ENCODE data around the gene ALOX5AP. TPM values are rescaled to one million over a fixed set of nuclear protein-coding genes. Genes with fewer than 3 reads are reported as not detected.

ALOX5AP gene
- total RNA-seq, 1 donor from 2014 or later, result not detected

DNA sequence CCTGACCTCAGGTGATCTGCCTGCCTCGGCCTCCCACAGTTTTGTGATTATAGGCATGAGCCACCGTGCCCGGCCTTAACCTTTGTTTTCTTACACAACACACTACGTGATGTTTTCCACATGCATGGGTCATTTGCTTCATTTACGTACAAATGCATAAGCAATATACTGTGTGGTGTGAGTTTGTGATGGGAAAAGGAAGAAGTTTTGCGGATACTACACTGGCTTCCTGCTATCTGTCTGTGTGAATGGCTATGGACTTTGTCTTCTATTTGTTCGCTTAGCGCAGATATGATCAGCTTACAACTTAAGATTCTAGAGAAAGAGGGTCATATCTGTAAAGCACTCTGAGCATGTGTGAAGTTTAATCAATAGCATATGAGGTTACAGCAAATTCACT is 5.5 kb upstream of the ALOX5AP start:
- TF ChIP-seq, protein P1, sequence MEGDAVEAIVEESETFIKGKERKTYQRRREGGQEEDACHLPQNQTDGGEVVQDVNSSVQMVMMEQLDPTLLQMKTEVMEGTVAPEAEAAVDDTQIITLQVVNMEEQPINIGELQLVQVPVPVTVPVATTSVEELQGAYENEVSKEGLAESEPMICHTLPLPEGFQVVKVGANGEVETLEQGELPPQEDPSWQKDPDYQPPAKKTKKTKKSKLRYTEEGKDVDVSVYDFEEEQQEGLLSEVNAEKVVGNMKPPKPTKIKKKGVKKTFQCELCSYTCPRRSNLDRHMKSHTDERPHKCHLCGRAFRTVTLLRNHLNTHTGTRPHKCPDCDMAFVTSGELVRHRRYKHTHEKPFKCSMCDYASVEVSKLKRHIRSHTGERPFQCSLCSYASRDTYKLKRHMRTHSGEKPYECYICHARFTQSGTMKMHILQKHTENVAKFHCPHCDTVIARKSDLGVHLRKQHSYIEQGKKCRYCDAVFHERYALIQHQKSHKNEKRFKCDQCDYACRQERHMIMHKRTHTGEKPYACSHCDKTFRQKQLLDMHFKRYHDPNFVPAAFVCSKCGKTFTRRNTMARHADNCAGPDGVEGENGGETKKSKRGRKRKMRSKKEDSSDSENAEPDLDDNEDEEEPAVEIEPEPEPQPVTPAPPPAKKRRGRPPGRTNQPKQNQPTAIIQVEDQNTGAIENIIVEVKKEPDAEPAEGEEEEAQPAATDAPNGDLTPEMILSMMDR (IDR thresholded peaks at IDR 0.05; ENCODE audit: insufficient read depth, low read length, severe bottlenecking), result no peak
- Histone ChIP-seq H3K27me3 (ENCODE audit: control insufficient read depth, insufficient read depth, low read length) (no peaks in the 10 kb centered on the region), H3K4me3 (ENCODE audit: low read depth, low read length) (no peak overlapping the region), H3K36me3 (ENCODE audit: control insufficient read depth, insufficient read depth, low read length) (no peaks in the 10 kb centered on the region)
- FAIRE-seq (no peak), DNase-seq (ENCODE audit: low read depth) (no peak)

GRCh38 chr13:30730526-30730925 is 4.8 kb upstream of the ALOX5AP start:
- FAIRE-seq (no peak), DNase-seq (ENCODE audit: low read depth) (no peak)
- TF ChIP-seq, protein P1 (IDR thresholded peaks at IDR 0.05; ENCODE audit: insufficient read depth, low read length, severe bottlenecking), result no peak

GRCh38 chr13:30731361-30732045 is 3.8 kb upstream of the ALOX5AP start:
- TF ChIP-seq, protein P1 (IDR thresholded peaks at IDR 0.05; ENCODE audit: insufficient read depth, low read length, severe bottlenecking), result no peak
- Histone ChIP-seq H3K36me3 (ENCODE audit: control insufficient read depth, insufficient read depth, low read length) (no peaks in the 10 kb centered on the region), H3K4me3 (ENCODE audit: low read depth, low read length) (no peak overlapping the region), H3K27me3 (ENCODE audit: control insufficient read depth, insufficient read depth, low read length) (no peaks in the 10 kb centered on the region)
- DNase-seq (ENCODE audit: low read depth) (no peak), FAIRE-seq (no peak)

More at GRCh38 chr13:30730526-30730925, 4.8 kb upstream of the ALOX5AP start:
- no peak overlapping the region for H3K4me3 ChIP-seq (ENCODE audit: low read depth, low read length)
- H3K36me3 ChIP-seq (ENCODE audit: control insufficient read depth, insufficient read depth, low read length), result no peaks in the 10 kb centered on the region
- no peaks in the 10 kb centered on the region for H3K27me3 ChIP-seq (ENCODE audit: control insufficient read depth, insufficient read depth, low read length)

DNA sequence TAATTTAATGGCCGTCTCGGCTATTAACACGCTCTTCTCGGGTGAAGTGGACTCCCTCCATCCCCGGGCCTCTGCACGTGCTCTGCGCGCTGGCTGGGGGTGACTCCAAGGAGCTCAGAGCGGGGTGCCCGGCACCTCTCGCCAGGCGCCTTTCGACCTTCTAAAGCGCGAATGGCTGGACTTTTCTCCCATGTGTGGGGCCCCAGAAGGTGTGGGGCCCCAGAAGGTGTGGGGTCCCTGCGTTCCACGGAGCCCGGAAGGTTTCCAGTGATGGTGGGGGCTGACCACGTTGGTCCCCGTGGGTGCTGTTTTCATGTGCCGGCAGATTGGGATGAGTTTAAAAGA is 3.3 kb upstream of the ALOX5AP start:
- TF ChIP-seq, protein P1 (IDR thresholded peaks at IDR 0.05; ENCODE audit: insufficient read depth, low read length, severe bottlenecking), result no peak
- FAIRE-seq, result no peak
- no peaks in the 10 kb centered on the region for H3K36me3 ChIP-seq (ENCODE audit: control insufficient read depth, insufficient read depth, low read length)
- H3K4me3 ChIP-seq (ENCODE audit: low read depth, low read length), result no peak overlapping the region
- H3K27me3 ChIP-seq (ENCODE audit: control insufficient read depth, insufficient read depth, low read length), result no peaks in the 10 kb centered on the region
- no peak for DNase-seq (ENCODE audit: low read depth)

DNA sequence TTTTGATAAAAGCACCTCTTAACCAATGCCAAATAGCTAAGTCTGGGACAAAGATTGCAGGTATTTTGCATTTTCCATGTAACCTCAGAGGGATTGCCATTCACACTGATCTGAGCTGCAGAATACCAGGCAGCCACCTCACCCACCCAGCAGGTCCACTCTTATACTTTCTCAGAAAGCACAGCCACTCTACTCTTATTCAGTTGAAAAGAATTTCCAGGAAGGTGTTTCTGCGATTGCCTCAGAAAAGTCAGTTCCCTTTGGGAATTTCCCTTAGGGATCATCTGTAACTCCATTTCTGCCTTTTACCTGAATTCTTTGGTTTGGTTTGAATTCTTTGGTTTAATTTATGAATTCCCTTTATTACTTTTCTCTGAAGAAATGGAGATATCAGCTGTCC is 904 bp upstream of the ALOX5AP start:
- TF ChIP-seq, protein P1 (IDR thresholded peaks at IDR 0.05; ENCODE audit: insufficient read depth, low read length, severe bottlenecking), result no peak
- no peaks in the 10 kb centered on the region for H3K36me3 ChIP-seq (ENCODE audit: control insufficient read depth, insufficient read depth, low read length)
- DNase-seq (ENCODE audit: low read depth) (peak; percentile 88), FAIRE-seq (no peak)
- no peak overlapping the region for H3K4me3 ChIP-seq (ENCODE audit: low read depth, low read length)
- no peaks in the 10 kb centered on the region for H3K27me3 ChIP-seq (ENCODE audit: control insufficient read depth, insufficient read depth, low read length)

GRCh38 chr13:30735872-30736175 is 481 bp downstream of the ALOX5AP start:
- Histone ChIP-seq H3K27me3 (ENCODE audit: control insufficient read depth, insufficient read depth, low read length) (no peaks in the 10 kb centered on the region), H3K4me3 (ENCODE audit: low read depth, low read length) (no peak overlapping the region), H3K36me3 (ENCODE audit: control insufficient read depth, insufficient read depth, low read length) (no peaks in the 10 kb centered on the region)
- TF ChIP-seq, protein P1 (IDR thresholded peaks at IDR 0.05; ENCODE audit: insufficient read depth, low read length, severe bottlenecking), result no peak
- DNase-seq (ENCODE audit: low read depth), result no peak
- FAIRE-seq, result no peak

Measured in bronchial epithelial cell (primary cell).